Epithelial cell of esophagus (primary cell): ENCODE data around the gene PTPRE.

ENCODE experiments used
- DNase-seq: peaks from one replicate; pipeline ENCODE4 v3.0.0; 2010; ENCODE audit warnings: low read depth
- H3K4me3 ChIP-seq: 2 replicates; pipeline ENCODE4 v1.5.1; 2011; ENCODE audit warnings: mild to moderate bottlenecking, low read length, control low read depth
- CTCF ChIP-seq: IDR thresholded peaks from 2 replicates; pipeline ENCODE4 v1.5.1; 2011; ENCODE audit warnings: low read depth, mild to moderate bottlenecking, low read length, control low read depth, inconsistent platforms; ENCODE audit not compliant: insufficient read depth; ENCODE audit errors: missing control alignments

The PTPRE gene

GRCh38 chr10:127907411-127908105 is 655 bp downstream of the PTPRE start:
- no peak for DNase-seq

GRCh38 chr10:127908106-127908958 is 1.4 kb downstream of the PTPRE start:
- peak; percentile 69 for DNase-seq

More at GRCh38 chr10:127907411-127908105, 655 bp downstream of the PTPRE start:
- no peak for TF ChIP-seq CTCF
- peak overlapping the region; percentile 22 for H3K4me3 ChIP-seq

GRCh38 chr10:127908959-127909267 is 2.0 kb downstream of the PTPRE start:
- H3K4me3 ChIP-seq: no peak overlapping the region
- no peak for DNase-seq
- no peak for TF ChIP-seq CTCF

More at GRCh38 chr10:127908106-127908958, 1.4 kb downstream of the PTPRE start:
- no peak for TF ChIP-seq CTCF
- H3K4me3 ChIP-seq: no peak overlapping the region

- no peak for DNase-seq
- TF ChIP-seq CTCF: no peak
- H3K4me3 ChIP-seq: no peak overlapping the region
Observed at GRCh38 chr10:127909716-127910463, 3.0 kb downstream of the PTPRE start.

- H3K4me3 ChIP-seq: no peak overlapping the region
- TF ChIP-seq CTCF: no peak
- DNase-seq: no peak
Observed at GRCh38 chr10:127910464-127910770, 3.5 kb downstream of the PTPRE start.

GRCh38 chr10:127911218-127911866 is 4.4 kb downstream of the PTPRE start:
- TF ChIP-seq CTCF: no peak
- no peak overlapping the region for H3K4me3 ChIP-seq
- no peak for DNase-seq
